ENCODE data around the gene ADARB2.

DNA sequence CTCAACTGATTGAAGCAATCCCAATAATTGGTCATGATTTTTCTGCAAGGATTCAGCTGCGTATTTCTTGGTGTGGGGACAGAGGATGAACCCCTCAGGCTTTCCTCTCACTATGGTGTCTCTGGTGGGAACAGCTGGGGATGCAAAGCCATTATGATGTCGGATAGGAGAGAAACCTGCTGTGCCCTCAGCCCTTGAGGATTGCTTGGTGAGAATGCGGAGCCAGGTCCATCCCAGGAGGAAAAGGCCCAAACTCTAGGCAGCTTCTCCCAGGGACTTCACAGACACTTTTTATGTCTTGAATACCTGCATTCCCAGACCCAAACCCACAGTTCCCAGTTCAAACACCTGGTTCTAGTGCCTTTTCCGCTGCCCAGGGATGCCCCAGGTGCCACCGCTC is 379.2 kb downstream of the ADARB2 start:
- TF ChIP-seq, protein P1, sequence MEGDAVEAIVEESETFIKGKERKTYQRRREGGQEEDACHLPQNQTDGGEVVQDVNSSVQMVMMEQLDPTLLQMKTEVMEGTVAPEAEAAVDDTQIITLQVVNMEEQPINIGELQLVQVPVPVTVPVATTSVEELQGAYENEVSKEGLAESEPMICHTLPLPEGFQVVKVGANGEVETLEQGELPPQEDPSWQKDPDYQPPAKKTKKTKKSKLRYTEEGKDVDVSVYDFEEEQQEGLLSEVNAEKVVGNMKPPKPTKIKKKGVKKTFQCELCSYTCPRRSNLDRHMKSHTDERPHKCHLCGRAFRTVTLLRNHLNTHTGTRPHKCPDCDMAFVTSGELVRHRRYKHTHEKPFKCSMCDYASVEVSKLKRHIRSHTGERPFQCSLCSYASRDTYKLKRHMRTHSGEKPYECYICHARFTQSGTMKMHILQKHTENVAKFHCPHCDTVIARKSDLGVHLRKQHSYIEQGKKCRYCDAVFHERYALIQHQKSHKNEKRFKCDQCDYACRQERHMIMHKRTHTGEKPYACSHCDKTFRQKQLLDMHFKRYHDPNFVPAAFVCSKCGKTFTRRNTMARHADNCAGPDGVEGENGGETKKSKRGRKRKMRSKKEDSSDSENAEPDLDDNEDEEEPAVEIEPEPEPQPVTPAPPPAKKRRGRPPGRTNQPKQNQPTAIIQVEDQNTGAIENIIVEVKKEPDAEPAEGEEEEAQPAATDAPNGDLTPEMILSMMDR (IDR thresholded peaks at IDR 0.05), result no peak
- TF ChIP-seq POLR2AphosphoS5 (IDR thresholded peaks at IDR 0.05) (no peak), POLR2A (IDR thresholded peaks at IDR 0.05) (no peak), EP300 (IDR thresholded peaks at IDR 0.05) (no peak)
